ENCODE results near the gene IPO4. TPM values are rescaled to one million over a fixed set of nuclear protein-coding genes. Genes with fewer than 3 reads are reported as not detected.
A peak's percentile ranks its signal among the peaks of the same experiment; 100 is the strongest.

The IPO4 gene
- total RNA-seq, 4 donors from 2014 or later = 28.1 to 49.0 (median 31.3) TPM

- 82 to 93% methylated on average over 9 to 10 of the region's 14 CpGs for WGBS, 2 donors
- Histone ChIP-seq H3K4me1 (peaks cover 0 to 17% of the 10 kb centered on the region in 2 donors), H3K9me3 (no peaks in the 10 kb centered on the region), H3K36me3 (peaks cover 26 to 30% of the 10 kb centered on the region in 2 donors), H3K27me3 (no peaks in the 10 kb centered on the region), H3K27ac (peak overlapping the region in 1 of 3 donors; percentile 59), H3K4me3 (replicated peaks in 1 of 3) (no peak overlapping the region)
- intact Hi-C loops (cut with DNase I) = no loop called here
- no peak for DNase-seq
- TF ChIP-seq POLR2A (IDR thresholded peaks at IDR 0.05) (no peak), CTCF (IDR thresholded peaks at IDR 0.05) (no peak)
Measured at GRCh38 chr14:24179294-24179960, 9.2 kb downstream of the IPO4 start.

- Histone ChIP-seq H3K4me3 (replicated peaks in 1 of 3) (no peak overlapping the region), H3K27ac (no peak overlapping the region), H3K36me3 (peaks cover 18 to 22% of the 10 kb centered on the region in 2 donors), H3K4me1 (peaks cover 0 to 17% of the 10 kb centered on the region in 2 donors), H3K27me3 (no peaks in the 10 kb centered on the region), H3K9me3 (no peaks in the 10 kb centered on the region)
- TF ChIP-seq POLR2A (IDR thresholded peaks at IDR 0.05) (no peak), CTCF (IDR thresholded peaks at IDR 0.05) (no peak)
- DNase-seq = no peak
- 89 to 91% methylated on average over 10 to 12 of the region's 12 CpGs for WGBS, 2 donors
- intact Hi-C loops (cut with DNase I) = no loop called here
Measured at GRCh38 chr14:24178399-24179178, 10.0 kb downstream of the IPO4 start.

GRCh38 chr14:24177891-24178290, 10.7 kb downstream of the IPO4 start:
- Histone ChIP-seq H3K4me3 (replicated peaks in 1 of 3) (no peak overlapping the region), H3K9me3 (no peaks in the 10 kb centered on the region), H3K36me3 (peaks cover 11 to 15% of the 10 kb centered on the region in 2 donors), H3K4me1 (peaks cover 0 to 17% of the 10 kb centered on the region in 2 donors), H3K27me3 (no peaks in the 10 kb centered on the region), H3K27ac (no peak overlapping the region)
- TF ChIP-seq CTCF (IDR thresholded peaks at IDR 0.05) = no peak
- TF ChIP-seq POLR2A (IDR thresholded peaks at IDR 0.05) = no peak
- intact Hi-C loops (cut with DNase I) = no loop called here
- 95 to 99% methylated on average over 11 to 14 of the region's 14 CpGs for WGBS, 2 donors
- DNase-seq = no peak

GRCh38 chr14:24177041-24177825, 11.4 kb downstream of the IPO4 start:
- no peak for DNase-seq
- Histone ChIP-seq H3K36me3 (peaks cover 7 to 11% of the 10 kb centered on the region in 2 donors), H3K9me3 (no peaks in the 10 kb centered on the region), H3K27ac (no peak overlapping the region), H3K4me3 (replicated peaks in 1 of 3) (no peak overlapping the region), H3K4me1 (peaks cover 0 to 17% of the 10 kb centered on the region in 2 donors), H3K27me3 (no peaks in the 10 kb centered on the region)
- intact Hi-C loops (cut with DNase I) = no loop called here
- 92% methylated on average over 12 of the region's 12 CpGs for WGBS, 2 donors
- no peak for TF ChIP-seq CTCF (IDR thresholded peaks at IDR 0.05)
- no peak for TF ChIP-seq POLR2A (IDR thresholded peaks at IDR 0.05)
